Activated CD8-positive, alpha-beta T cell treated with anti-CD3 and anti-CD28 coated beads for 36 hours (primary cell): ENCODE data around the gene C12orf57. TPM values are rescaled to one million over a fixed set of nuclear protein-coding genes. Genes with fewer than 3 reads are reported as not detected.

Source experiments
- ATAC-seq: fragments of 200-7000 bp; cut with Tn5 transposase; one replicate; pipeline ENCODE4 v1.10.0; 2021; ENCODE audit warnings: mild to moderate bottlenecking, moderate library complexity
- CTCF ChIA-PET: fragments of 350-600 bp; sonication (Branson Sonifier 250); formaldehyde crosslinking; loops from one replicate; lab custom pipeline; 2021; ENCODE audit warnings: antibody characterized with exemption; lab: Charles Lee
- POLR2A ChIA-PET: fragments of 350-600 bp; sonication (Branson Sonifier 250); formaldehyde crosslinking; loops from one replicate; lab custom pipeline; 2021; ENCODE audit warnings: antibody characterized with exemption; lab: Charles Lee
- DNase-seq: peaks from one replicate; pipeline ENCODE4 v3.0.0-alpha.2; 2020
- H3K27ac Mint-ChIP-seq: one replicate; pipeline ENCODE4 v1.8.0; 2021; ENCODE audit warnings: mild to moderate bottlenecking, mixed read lengths
- H3K27me3 Mint-ChIP-seq: one replicate; pipeline ENCODE4 v1.8.0; 2021; ENCODE audit warnings: mixed read lengths
- H3K36me3 Mint-ChIP-seq: one replicate; pipeline ENCODE4 v1.8.0; 2021; ENCODE audit warnings: low read depth, mixed read lengths
- H3K4me1 Mint-ChIP-seq: one replicate; pipeline ENCODE4 v1.8.0; 2021; ENCODE audit warnings: low read depth, mixed read lengths
- H3K4me3 Mint-ChIP-seq: one replicate; pipeline ENCODE4 v1.8.0; 2021; ENCODE audit warnings: mild to moderate bottlenecking, moderate library complexity, mixed read lengths
- H3K9me3 Mint-ChIP-seq: one replicate; pipeline ENCODE4 v1.8.0; 2021; ENCODE audit warnings: mixed read lengths
- intact Hi-C: fragments of 100-400 bp; cut with micrococcal nuclease; formaldehyde crosslinking; loops from one replicate; pipeline ENCODE4 v1.10.0; 2022
- total RNA-seq, 2 experiments: library from RNA; stranded (reverse); gene quantifications; one replicate each; pipeline ENCODE4 v1.2.3, GENCODE V29; 2021
- TF ChIP-seq, protein P1 (sequence below): fragments of 200-600 bp; IDR thresholded peaks from one replicate; pipeline ENCODE4 v1.8.0; 2022; ENCODE audit warnings: antibody characterized with exemption, mild to moderate bottlenecking

C12orf57 gene
- total RNA-seq, 2 experiments from 2014 or later, result 226 to 244 TPM

DNA sequence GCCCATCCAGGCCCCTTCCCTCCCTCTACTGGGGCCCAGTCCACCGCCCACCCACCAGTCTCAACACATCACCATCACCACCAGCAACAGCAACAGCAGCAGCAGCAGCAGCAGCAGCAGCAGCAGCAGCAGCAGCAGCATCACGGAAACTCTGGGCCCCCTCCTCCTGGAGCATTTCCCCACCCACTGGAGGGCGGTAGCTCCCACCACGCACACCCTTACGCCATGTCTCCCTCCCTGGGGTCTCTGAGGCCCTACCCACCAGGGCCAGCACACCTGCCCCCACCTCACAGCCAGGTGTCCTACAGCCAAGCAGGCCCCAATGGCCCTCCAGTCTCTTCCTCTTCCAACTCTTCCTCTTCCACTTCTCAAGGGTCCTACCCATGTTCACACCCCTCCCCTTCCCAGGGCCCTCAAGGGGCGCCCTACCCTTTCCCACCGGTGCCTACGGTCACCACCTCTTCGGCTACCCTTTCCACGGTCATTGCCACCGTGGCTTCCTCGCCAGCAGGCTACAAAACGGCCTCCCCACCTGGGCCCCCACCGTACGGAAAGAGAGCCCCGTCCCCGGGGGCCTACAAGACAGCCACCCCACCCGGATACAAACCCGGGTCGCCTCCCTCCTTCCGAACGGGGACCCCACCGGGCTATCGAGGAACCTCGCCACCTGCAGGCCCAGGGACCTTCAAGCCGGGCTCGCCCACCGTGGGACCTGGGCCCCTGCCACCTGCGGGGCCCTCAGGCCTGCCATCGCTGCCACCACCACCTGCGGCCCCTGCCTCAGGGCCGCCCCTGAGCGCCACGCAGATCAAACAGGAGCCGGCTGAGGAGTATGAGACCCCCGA, 7.0 kb upstream of the C12orf57 start:
- DNase-seq (peak; percentile 87), ATAC-seq (peak; percentile 50)
- Mint-ChIP-seq H3K27me3 (no peaks in the 10 kb centered on the region), H3K36me3 (peaks cover 39% of the 10 kb centered on the region), H3K4me3 (peak overlapping the region; percentile 83), H3K9me3 (no peaks in the 10 kb centered on the region), H3K4me1 (peaks cover 56% of the 10 kb centered on the region), H3K27ac (peak overlapping the region; percentile 98)
- intact Hi-C loops, result no loop called here
- TF ChIP-seq, protein P1, sequence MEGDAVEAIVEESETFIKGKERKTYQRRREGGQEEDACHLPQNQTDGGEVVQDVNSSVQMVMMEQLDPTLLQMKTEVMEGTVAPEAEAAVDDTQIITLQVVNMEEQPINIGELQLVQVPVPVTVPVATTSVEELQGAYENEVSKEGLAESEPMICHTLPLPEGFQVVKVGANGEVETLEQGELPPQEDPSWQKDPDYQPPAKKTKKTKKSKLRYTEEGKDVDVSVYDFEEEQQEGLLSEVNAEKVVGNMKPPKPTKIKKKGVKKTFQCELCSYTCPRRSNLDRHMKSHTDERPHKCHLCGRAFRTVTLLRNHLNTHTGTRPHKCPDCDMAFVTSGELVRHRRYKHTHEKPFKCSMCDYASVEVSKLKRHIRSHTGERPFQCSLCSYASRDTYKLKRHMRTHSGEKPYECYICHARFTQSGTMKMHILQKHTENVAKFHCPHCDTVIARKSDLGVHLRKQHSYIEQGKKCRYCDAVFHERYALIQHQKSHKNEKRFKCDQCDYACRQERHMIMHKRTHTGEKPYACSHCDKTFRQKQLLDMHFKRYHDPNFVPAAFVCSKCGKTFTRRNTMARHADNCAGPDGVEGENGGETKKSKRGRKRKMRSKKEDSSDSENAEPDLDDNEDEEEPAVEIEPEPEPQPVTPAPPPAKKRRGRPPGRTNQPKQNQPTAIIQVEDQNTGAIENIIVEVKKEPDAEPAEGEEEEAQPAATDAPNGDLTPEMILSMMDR, result no peak
- ChIA-PET CTCF (interaction anchor here (0.9 to 22.8 kb wide), 16 partner anchors 10 to 397 kb away, joined by 3 to 460 read pairs (median 5); partner anchors contain the start of genes ATN1, SPSB2 and ZNF384), POLR2A (interaction anchor here (0.7 to 36.0 kb wide), 15 partner anchors 10 to 401 kb away, joined by 3 to 1266 read pairs (median 4); partner anchors contain the start of genes ATN1, C12orf57, EMG1 and PHB2)

DNA sequence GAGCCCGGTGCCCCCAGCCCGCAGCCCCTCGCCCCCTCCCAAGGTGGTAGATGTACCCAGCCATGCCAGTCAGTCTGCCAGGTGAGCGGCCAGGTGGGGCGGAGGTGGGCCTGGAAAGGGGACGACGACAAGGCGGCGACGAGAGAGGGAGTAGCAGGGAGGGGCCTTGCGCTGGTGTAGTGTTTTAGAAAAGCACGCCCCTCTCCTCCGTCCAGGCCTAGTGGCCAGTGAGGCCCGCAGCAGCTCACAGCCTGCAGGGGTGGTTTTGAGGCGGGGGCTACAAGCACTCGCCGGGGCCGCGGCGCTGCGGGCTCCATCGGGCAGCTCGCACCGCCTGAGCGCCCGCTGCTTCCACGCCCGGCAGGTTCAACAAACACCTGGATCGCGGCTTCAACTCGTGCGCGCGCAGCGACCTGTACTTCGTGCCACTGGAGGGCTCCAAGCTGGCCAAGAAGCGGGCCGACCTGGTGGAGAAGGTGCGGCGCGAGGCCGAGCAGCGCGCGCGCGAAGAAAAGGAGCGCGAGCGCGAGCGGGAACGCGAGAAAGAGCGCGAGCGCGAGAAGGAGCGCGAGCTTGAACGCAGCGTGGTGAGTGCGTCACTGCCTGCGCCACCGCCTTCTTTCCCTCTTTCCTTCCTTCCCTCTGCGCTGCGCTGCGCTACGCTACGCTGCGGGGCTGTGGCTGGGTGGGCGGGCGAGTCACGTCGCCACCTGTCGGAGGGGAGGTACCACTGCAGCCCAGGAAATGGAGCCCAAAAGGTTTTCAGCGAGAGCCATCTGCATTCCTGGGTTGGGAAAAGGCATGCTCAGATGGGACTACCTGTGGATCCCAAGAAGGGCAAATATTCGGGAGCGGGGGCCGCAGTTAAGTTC, 6.1 kb upstream of the C12orf57 start:
- peaks cover 39% of the 10 kb centered on the region for H3K36me3 Mint-ChIP-seq
- POLR2A ChIA-PET, result interaction anchor here (0.7 to 36.0 kb wide), 20 partner anchors 11 to 402 kb away, joined by 3 to 1266 read pairs (median 4); partner anchors contain the start of genes ATN1, C12orf57, CDCA3 and EMG1
- H3K4me3 Mint-ChIP-seq, result peak overlapping the region; percentile 83
- DNase-seq (peak; percentile 96), ATAC-seq (peak; percentile 88)
- CTCF ChIA-PET, result interaction anchor here (0.7 to 22.8 kb wide), 22 partner anchors 11 to 398 kb away, joined by 3 to 460 read pairs (median 5); partner anchors contain the start of genes ATN1, COPS7A, ENO2 and SPSB2
- intact Hi-C loops, result no loop called here
- H3K9me3 Mint-ChIP-seq, result no peaks in the 10 kb centered on the region
- H3K27me3 Mint-ChIP-seq, result no peaks in the 10 kb centered on the region
- H3K4me1 Mint-ChIP-seq, result peaks cover 54% of the 10 kb centered on the region
- TF ChIP-seq, protein P1, result peak; percentile 89
- peak overlapping the region; percentile 98 for H3K27ac Mint-ChIP-seq

DNA sequence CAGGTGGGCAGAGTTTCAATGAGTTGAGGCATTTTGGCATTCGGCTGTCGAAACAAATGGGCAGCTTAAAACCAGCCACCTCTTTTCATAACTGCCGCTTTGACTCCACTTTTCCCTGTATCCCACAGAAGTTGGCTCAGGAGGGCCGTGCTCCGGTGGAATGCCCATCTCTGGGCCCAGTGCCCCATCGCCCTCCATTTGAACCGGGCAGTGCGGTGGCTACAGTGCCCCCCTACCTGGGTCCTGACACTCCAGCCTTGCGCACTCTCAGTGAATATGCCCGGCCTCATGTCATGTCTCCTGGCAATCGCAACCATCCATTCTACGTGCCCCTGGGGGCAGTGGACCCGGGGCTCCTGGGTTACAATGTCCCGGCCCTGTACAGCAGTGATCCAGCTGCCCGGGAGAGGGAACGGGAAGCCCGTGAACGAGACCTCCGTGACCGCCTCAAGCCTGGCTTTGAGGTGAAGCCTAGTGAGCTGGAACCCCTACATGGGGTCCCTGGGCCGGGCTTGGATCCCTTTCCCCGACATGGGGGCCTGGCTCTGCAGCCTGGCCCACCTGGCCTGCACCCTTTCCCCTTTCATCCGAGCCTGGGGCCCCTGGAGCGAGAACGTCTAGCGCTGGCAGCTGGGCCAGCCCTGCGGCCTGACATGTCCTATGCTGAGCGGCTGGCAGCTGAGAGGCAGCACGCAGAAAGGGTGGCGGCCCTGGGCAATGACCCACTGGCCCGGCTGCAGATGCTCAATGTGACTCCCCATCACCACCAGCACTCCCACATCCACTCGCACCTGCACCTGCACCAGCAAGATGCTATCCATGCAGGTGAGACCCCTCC, 5.2 kb upstream of the C12orf57 start:
- no peaks in the 10 kb centered on the region for H3K27me3 Mint-ChIP-seq
- CTCF ChIA-PET, result interaction anchor here (1.0 to 22.8 kb wide), 18 partner anchors 10 to 398 kb away, joined by 3 to 460 read pairs (median 5); partner anchors contain the start of genes ATN1, COPS7A, ENO2 and SPSB2
- H3K9me3 Mint-ChIP-seq, result no peaks in the 10 kb centered on the region

DNA sequence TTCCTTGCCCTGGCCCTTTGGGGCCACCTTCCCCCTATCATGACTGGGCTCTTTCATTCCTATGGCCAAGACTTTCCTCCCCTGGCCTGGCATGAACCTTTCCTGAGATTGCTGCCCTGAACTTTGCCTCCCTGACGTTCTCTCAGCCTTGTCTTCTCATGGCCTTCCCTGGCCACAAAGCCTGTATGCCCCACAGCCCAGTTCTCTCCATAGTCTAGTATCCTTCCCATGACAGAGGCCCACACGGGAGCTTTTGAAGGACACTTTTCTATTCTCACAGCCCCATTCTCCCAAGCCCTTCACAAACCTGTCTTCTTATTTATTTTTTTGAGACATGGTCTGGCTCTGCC, 4.7 kb upstream of the C12orf57 start:
- TF ChIP-seq, protein P1, result no peak
- Mint-ChIP-seq H3K36me3 (peaks cover 40% of the 10 kb centered on the region), H3K27me3 (no peaks in the 10 kb centered on the region), H3K27ac (peak overlapping the region; percentile 77), H3K4me1 (peaks cover 51% of the 10 kb centered on the region), H3K4me3 (peak overlapping the region; percentile 83), H3K9me3 (no peaks in the 10 kb centered on the region)
- DNase-seq, result no peak
- ChIA-PET CTCF (interaction anchor here (2.2 to 22.8 kb wide), 5 partner anchors 9 to 67 kb away, joined by 6 to 460 read pairs (median 29); partner anchors contain the start of genes ATN1 and SPSB2), POLR2A (interaction anchor here (1.9 to 36.0 kb wide), 6 partner anchors 13 to 70 kb away, joined by 4 to 1266 read pairs (median 48); partner anchors contain the start of genes ATN1, C12orf57, EMG1 and PHB2)
- intact Hi-C loops, result no loop called here
- ATAC-seq, result no peak

More for the DNA sequence above, 5.2 kb upstream of the C12orf57 start:
- intact Hi-C loops, result no loop called here
- TF ChIP-seq, protein P1, result peak; percentile 4
- POLR2A ChIA-PET, result interaction anchor here (0.7 to 36.0 kb wide), 15 partner anchors 12 to 249 kb away, joined by 3 to 1266 read pairs (median 4); partner anchors contain the start of genes ATN1, C12orf57, CDCA3 and EMG1
- ATAC-seq, result no peak
- H3K36me3 Mint-ChIP-seq, result peaks cover 39% of the 10 kb centered on the region
- peak overlapping the region; percentile 98 for H3K27ac Mint-ChIP-seq
- DNase-seq, result no peak
- peak overlapping the region; percentile 83 for H3K4me3 Mint-ChIP-seq
- H3K4me1 Mint-ChIP-seq, result peaks cover 54% of the 10 kb centered on the region
